Activated T-helper 1 cell treated with anti-CD3 and anti-CD28 coated beads, Interleukin-2, amount 50 U/mL, for 16 hours (primary cell): ENCODE measurements around the gene KNOP1.
"Not testable (repeated sequence)": the region's sequence is repeated elsewhere in the genome, so short reads cannot be mapped to it uniquely, and the experiment has no call there.

Experiments used
- DNase-seq, 2 donors: peaks; one replicate each; pipeline ENCODE4 v3.0.0-alpha.2; 2020; ENCODE audit warnings: low read depth in 1 of 2, low spot score in 1 of 2

Gene KNOP1

GRCh38 chr16:19687279-19687678, 30.7 kb downstream of the KNOP1 start:
- DNase-seq: no peak

- no peak for DNase-seq
These were observed 32.9 kb downstream of the KNOP1 start for GRCh38 chr16:19685176-19685575.

GRCh38 chr16:19683453-19684236, 34.4 kb downstream of the KNOP1 start:
- DNase-seq: no peak

- no peak for DNase-seq
These were observed 36.4 kb downstream of the KNOP1 start for GRCh38 chr16:19681637-19682036.

- no peak for DNase-seq
These were observed 37.1 kb downstream of the KNOP1 start for GRCh38 chr16:19680881-19681340.

GRCh38 chr16:19679281-19679680, 38.7 kb downstream of the KNOP1 start:
- DNase-seq: not testable (repeated sequence)

GRCh38 chr16:19678804-19679203, 39.2 kb downstream of the KNOP1 start:
- DNase-seq: no peak

GRCh38 chr16:19677402-19677801, 40.6 kb downstream of the KNOP1 start:
- no peak for DNase-seq

- no peak for DNase-seq
These were observed 43.5 kb downstream of the KNOP1 start for GRCh38 chr16:19674485-19674884.

GRCh38 chr16:19672378-19672777, 45.6 kb downstream of the KNOP1 start:
- no peak for DNase-seq

- no peak for DNase-seq
These were observed 51.5 kb downstream of the KNOP1 start for GRCh38 chr16:19666477-19666876.

GRCh38 chr16:19665313-19665712, 52.7 kb downstream of the KNOP1 start:
- DNase-seq: not testable (repeated sequence)

- no peak for DNase-seq
These were observed 53.9 kb downstream of the KNOP1 start for GRCh38 chr16:19664166-19664565.

GRCh38 chr16:19662351-19662750, 55.7 kb downstream of the KNOP1 start:
- DNase-seq: no peak

- DNase-seq: no peak
These were observed 57.6 kb downstream of the KNOP1 start for GRCh38 chr16:19660432-19660831.

- DNase-seq: no peak
These were observed 58.5 kb downstream of the KNOP1 start for GRCh38 chr16:19659554-19659953.

- no peak for DNase-seq
These were observed 60.2 kb downstream of the KNOP1 start for GRCh38 chr16:19657831-19658230.

- DNase-seq: no peak
These were observed 62.7 kb downstream of the KNOP1 start for GRCh38 chr16:19655242-19655777.

- no peak for DNase-seq
These were observed 63.9 kb downstream of the KNOP1 start for GRCh38 chr16:19654147-19654546.
